Neural progenitor cell (in vitro differentiated cells): ENCODE measurements around the gene ZAP70.

Source experiments
- EZH2 ChIP-seq: fragments of 200-600 bp; sonication (generic); IDR thresholded peaks from 2 replicates; pipeline ENCODE4 v1.6.1; 2017; ENCODE audit warnings: antibody characterized with exemption, mild to moderate bottlenecking, moderate library complexity
- EZH2phosphoT487 ChIP-seq: fragments of 200-600 bp; sonication (generic); IDR thresholded peaks from 2 replicates; pipeline ENCODE4 v1.6.1; 2017; ENCODE audit warnings: antibody characterized with exemption
- TF ChIP-seq, protein P1 (sequence below): fragments of 200-600 bp; sonication (generic); IDR thresholded peaks from 2 replicates; pipeline ENCODE4 v1.5.1; 2017; ENCODE audit warnings: antibody characterized with exemption, mild to moderate bottlenecking

- TF ChIP-seq, protein P1, sequence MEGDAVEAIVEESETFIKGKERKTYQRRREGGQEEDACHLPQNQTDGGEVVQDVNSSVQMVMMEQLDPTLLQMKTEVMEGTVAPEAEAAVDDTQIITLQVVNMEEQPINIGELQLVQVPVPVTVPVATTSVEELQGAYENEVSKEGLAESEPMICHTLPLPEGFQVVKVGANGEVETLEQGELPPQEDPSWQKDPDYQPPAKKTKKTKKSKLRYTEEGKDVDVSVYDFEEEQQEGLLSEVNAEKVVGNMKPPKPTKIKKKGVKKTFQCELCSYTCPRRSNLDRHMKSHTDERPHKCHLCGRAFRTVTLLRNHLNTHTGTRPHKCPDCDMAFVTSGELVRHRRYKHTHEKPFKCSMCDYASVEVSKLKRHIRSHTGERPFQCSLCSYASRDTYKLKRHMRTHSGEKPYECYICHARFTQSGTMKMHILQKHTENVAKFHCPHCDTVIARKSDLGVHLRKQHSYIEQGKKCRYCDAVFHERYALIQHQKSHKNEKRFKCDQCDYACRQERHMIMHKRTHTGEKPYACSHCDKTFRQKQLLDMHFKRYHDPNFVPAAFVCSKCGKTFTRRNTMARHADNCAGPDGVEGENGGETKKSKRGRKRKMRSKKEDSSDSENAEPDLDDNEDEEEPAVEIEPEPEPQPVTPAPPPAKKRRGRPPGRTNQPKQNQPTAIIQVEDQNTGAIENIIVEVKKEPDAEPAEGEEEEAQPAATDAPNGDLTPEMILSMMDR, result no peak
- no peak for TF ChIP-seq EZH2phosphoT487
- TF ChIP-seq EZH2, result no peak
Observed at GRCh38 chr2:97718051-97718882, 4.9 kb downstream of the ZAP70 start.
